Tibial nerve (tissue), 4 donors: ENCODE results near the gene SPPL2C. TPM values are rescaled to one million over a fixed set of nuclear protein-coding genes. Genes with fewer than 3 reads are reported as not detected.

Source experiments
- DNase-seq, 2 donors: peaks; one replicate each; pipeline ENCODE4 v3.0.0-alpha.2; 2019; ENCODE audit warnings: low spot score in 2 of 2
- H3K27ac ChIP-seq, 4 donors: fragments of 200-600 bp; sonication (generic) in 3 of 4; one replicate each; pipeline ENCODE4 v1.5.1; 2017 to 2019; ENCODE audit warnings: mild to moderate bottlenecking in 1 of 4
- H3K27me3 ChIP-seq, 2 donors: fragments of 200-600 bp; sonication (generic) in 1 of 2; one replicate each; pipeline versions ENCODE4 v1.5.1 to v1.6.0; 2017 to 2019
- H3K36me3 ChIP-seq, 3 donors: fragments of 200-600 bp; sonication (generic); one replicate each; pipeline ENCODE4 v1.5.1; 2018 to 2019
- H3K4me1 ChIP-seq, 4 donors: fragments of 200-600 bp; sonication (generic) in 3 of 4; one replicate each; pipeline ENCODE4 v1.5.1; 2017 to 2019
- H3K4me3 ChIP-seq, 4 donors: fragments of 200-600 bp; sonication (generic) in 3 of 4; one replicate each; pipeline ENCODE4 v1.5.1; 2017 to 2019; ENCODE audit warnings: mild to moderate bottlenecking in 1 of 4, moderate library complexity in 1 of 4
- H3K9me3 ChIP-seq, 4 donors: fragments of 200-600 bp; sonication (generic) in 3 of 4; one replicate each; pipeline ENCODE4 v1.5.1; 2017 to 2019
- CTCF ChIP-seq, 5 experiments: fragments of 200-600 bp in 3 of 5; fragments of 450-650 bp in 2 of 5; sonication (generic) in 3 of 5; IDR thresholded peaks; one replicate each; pipeline ENCODE4 v1.5.1; 2016 to 2019; ENCODE audit warnings: antibody characterized with exemption in 5 of 5, mild to moderate bottlenecking in 3 of 5, moderate library complexity in 2 of 5
- EP300 ChIP-seq, 2 donors: sonication (generic); formaldehyde crosslinking; IDR thresholded peaks; one replicate each; pipeline ENCODE4 v1.6.1; 2017; ENCODE audit warnings: antibody characterized with exemption in 2 of 2, mild to moderate bottlenecking in 1 of 2
- POLR2A ChIP-seq, 2 donors: fragments of 450-650 bp; IDR thresholded peaks; one replicate each; pipeline ENCODE4 v1.6.1; 2017; ENCODE audit warnings: antibody characterized with exemption in 2 of 2, mild to moderate bottlenecking in 2 of 2, moderate library complexity in 2 of 2
- WGBS, 2 donors: methylation state at CpG; one replicate each; pipeline ENCODE4 v1.1.5; 2018; 5-methylcytosine and 5-hydroxymethylcytosine counted together
- total RNA-seq, 4 donors: library from RNA; depleted of rRNA; stranded (reverse); fragments of >200 nt; gene quantifications; one replicate each; pipeline ENCODE4 v1.1.0, GENCODE V29; 2016

The SPPL2C gene
- total RNA-seq, 4 donors from 2014 or later = not detected

DNA sequence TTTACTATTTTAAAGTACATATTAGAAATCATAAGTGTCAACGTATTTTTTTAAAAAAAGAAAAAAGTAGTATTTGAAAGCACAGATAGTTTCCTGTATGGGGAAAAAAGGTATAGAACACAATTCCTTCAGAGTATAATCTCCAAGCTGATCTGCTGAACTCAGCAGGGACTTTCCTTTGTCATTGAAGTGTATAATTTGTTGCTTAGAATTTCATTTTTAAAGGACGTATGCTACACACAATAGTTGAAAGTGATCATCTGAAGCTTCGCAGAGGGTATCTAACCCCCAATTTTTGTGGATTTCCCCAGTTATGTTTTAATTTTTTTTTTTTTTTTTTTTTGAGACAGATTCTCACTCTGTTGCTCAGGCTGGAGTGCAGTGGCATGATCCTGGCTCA lies 29.5 kb downstream of the SPPL2C start:
- Histone ChIP-seq H3K4me1 (no peaks in the 10 kb centered on the region), H3K9me3 (peaks cover 0 to 4% (median 0%) of the 10 kb centered on the region in 4 donors), H3K27ac (no peak overlapping the region), H3K27me3 (peaks cover 0 to 38% of the 10 kb centered on the region in 2 donors), H3K36me3 (no peaks in the 10 kb centered on the region), H3K4me3 (no peak overlapping the region)
- TF ChIP-seq POLR2A (IDR thresholded peaks at IDR 0.05) (no peak), CTCF (IDR thresholded peaks at IDR 0.05) (no peak), EP300 (IDR thresholded peaks at IDR 0.05) (no peak)
- no peak for DNase-seq
- WGBS, 2 donors = 68 to 71% methylated on average over 3 of the region's 3 CpGs

DNA sequence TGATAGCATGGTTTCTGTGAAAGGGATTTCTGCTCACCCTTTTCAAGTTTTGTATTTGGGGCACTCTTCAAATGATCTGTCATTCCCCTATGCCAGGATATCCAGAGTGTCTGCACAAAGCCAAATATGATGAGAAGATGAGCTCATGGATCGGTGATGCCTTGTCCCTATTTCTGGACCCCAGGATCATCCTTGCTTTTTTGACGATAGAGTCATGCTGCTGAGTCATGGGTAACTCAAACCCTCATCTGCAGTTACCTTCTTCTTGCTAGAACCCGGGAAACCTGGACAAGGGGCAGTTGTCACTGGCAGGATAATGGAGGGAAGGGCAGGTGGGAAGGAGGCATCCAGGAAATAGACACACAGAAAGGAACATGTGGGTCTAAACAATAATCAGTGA lies 31.9 kb downstream of the SPPL2C start:
- Histone ChIP-seq H3K4me1 (no peaks in the 10 kb centered on the region), H3K9me3 (peaks cover 0 to 4% (median 0%) of the 10 kb centered on the region in 4 donors), H3K36me3 (no peaks in the 10 kb centered on the region), H3K4me3 (no peak overlapping the region), H3K27me3 (peaks cover 0 to 36% of the 10 kb centered on the region in 2 donors), H3K27ac (no peak overlapping the region)
- TF ChIP-seq CTCF (IDR thresholded peaks at IDR 0.05) = no peak
- TF ChIP-seq EP300 (IDR thresholded peaks at IDR 0.05) = no peak
- TF ChIP-seq POLR2A (IDR thresholded peaks at IDR 0.05) = no peak
- DNase-seq = no peak
- 78 to 86% methylated on average over 3 of the region's 3 CpGs for WGBS, 2 donors

- peaks cover 0 to 32% of the 10 kb centered on the region in 2 donors for H3K27me3 ChIP-seq
- no peaks in the 10 kb centered on the region for H3K36me3 ChIP-seq
- no peak for TF ChIP-seq EP300 (IDR thresholded peaks at IDR 0.05)
- no peak for TF ChIP-seq CTCF (IDR thresholded peaks at IDR 0.05)
- TF ChIP-seq POLR2A (IDR thresholded peaks at IDR 0.05) = no peak
- no peak overlapping the region for H3K4me3 ChIP-seq
- H3K4me1 ChIP-seq = no peaks in the 10 kb centered on the region
- WGBS, 2 donors = 61 to 76% methylated on average over 1 of the region's 1 CpG
- no peak for DNase-seq
- H3K27ac ChIP-seq = no peak overlapping the region
- peaks cover 0 to 4% (median 0%) of the 10 kb centered on the region in 4 donors for H3K9me3 ChIP-seq
Measured at GRCh38 chr17:45877467-45877866, 32.8 kb downstream of the SPPL2C start.

- no peaks in the 10 kb centered on the region for H3K36me3 ChIP-seq
- 90 to 95% methylated on average over 2 of the region's 2 CpGs for WGBS, 2 donors
- no peak for DNase-seq
- H3K27me3 ChIP-seq = peaks cover 0 to 10% of the 10 kb centered on the region in 2 donors
- no peak overlapping the region for H3K4me3 ChIP-seq
- no peaks in the 10 kb centered on the region for H3K4me1 ChIP-seq
- H3K9me3 ChIP-seq = peaks cover 0 to 12% (median 0%) of the 10 kb centered on the region in 4 donors
- H3K27ac ChIP-seq = no peak overlapping the region
- TF ChIP-seq CTCF (IDR thresholded peaks at IDR 0.05) (no peak), POLR2A (IDR thresholded peaks at IDR 0.05) (no peak), EP300 (IDR thresholded peaks at IDR 0.05) (no peak)
Measured at GRCh38 chr17:45883063-45883462, 38.4 kb downstream of the SPPL2C start.

DNA sequence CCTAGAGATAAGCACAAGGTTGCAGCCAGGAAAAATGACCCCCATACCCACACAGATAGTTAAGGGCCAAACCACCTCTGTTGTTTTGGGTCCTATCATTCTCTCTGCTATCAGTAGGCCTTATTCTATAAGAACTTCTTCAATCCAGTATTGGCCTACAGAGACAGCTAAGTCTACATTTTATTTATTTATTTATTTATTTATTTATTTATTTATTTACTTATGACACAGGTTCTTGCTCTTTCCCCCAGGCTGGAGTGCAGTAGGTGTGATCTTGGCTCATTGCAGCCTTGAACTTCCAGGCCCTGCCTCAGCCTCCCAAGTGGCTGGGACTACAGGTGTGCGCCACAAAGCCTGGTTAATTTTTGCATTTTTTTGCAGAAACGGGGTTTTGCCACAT lies 42.2 kb downstream of the SPPL2C start:
- Histone ChIP-seq H3K9me3 (peaks cover 0 to 12% (median 0%) of the 10 kb centered on the region in 4 donors), H3K4me1 (no peaks in the 10 kb centered on the region), H3K27me3 (no peaks in the 10 kb centered on the region), H3K27ac (no peak overlapping the region), H3K36me3 (no peaks in the 10 kb centered on the region), H3K4me3 (no peak overlapping the region)
- 85 to 91% methylated on average over 2 of the region's 2 CpGs for WGBS, 2 donors
- DNase-seq = no peak
- TF ChIP-seq CTCF (IDR thresholded peaks at IDR 0.05) = no peak
- TF ChIP-seq POLR2A (IDR thresholded peaks at IDR 0.05) = no peak
- TF ChIP-seq EP300 (IDR thresholded peaks at IDR 0.05) = no peak
